Muscle of back (tissue), 11 donors: ENCODE data around the gene PLCB1. TPM values are rescaled to one million over a fixed set of nuclear protein-coding genes. Genes with fewer than 3 reads are reported as not detected.
A peak's percentile ranks its signal among the peaks of the same experiment; 100 is the strongest.

Experiments used
- DNase-seq, 3 donors: peaks; one replicate each; pipeline versions ENCODE4 v3.0.0 to v3.0.0-alpha.2; 2013
- polyA plus RNA-seq, 10 donors: library from polyadenylated mRNA; unstranded; fragments of 120-200 nt; gene quantifications; one replicate each; pipeline ENCODE4 v1.2.1, GENCODE V29; 2013; ENCODE audit not compliant: insufficient read length in 10 of 10

PLCB1 gene
- polyA plus RNA-seq, 10 donors, result 7.8 to 16.3 (median 10.9) TPM

DNA sequence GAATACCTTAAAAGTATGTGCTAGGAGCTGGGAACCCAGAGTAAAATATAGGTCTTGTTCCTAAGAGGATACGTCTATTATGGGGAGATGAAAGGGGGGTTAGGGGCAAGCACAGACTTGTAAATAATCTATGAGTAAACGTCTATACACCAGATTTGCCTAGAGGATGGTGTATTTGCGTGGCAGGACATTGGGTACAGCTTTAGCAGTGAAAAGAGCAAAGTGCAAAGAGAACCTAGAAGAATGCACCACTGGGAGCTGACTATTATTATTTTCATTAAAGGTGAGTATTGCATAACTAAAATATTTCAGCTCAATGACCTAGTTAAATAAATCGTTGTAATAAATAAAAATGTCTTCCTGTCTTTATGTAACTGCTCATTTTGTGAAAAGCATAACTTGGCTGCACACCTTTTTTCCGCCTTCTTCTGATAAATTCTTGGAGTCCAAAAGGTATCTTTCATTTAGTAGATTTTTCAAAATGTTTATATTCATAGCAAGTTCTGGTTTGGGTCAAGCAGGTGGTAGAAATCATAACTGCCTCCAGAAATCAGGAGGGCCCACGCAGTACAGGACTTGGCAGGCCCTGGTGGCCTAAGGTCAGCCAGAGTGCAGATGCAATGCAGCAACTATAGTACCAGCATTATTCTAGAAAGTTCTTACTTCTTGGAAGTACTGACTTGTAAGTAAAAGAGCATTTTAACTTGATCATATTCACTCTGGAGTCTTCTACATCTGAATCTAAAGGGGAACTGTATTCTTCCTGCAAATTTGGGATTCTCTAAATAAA, 357.2 kb downstream of the PLCB1 start:
- DNase-seq, result peak in 2 of 3 donors; percentile 13 to 24

DNA sequence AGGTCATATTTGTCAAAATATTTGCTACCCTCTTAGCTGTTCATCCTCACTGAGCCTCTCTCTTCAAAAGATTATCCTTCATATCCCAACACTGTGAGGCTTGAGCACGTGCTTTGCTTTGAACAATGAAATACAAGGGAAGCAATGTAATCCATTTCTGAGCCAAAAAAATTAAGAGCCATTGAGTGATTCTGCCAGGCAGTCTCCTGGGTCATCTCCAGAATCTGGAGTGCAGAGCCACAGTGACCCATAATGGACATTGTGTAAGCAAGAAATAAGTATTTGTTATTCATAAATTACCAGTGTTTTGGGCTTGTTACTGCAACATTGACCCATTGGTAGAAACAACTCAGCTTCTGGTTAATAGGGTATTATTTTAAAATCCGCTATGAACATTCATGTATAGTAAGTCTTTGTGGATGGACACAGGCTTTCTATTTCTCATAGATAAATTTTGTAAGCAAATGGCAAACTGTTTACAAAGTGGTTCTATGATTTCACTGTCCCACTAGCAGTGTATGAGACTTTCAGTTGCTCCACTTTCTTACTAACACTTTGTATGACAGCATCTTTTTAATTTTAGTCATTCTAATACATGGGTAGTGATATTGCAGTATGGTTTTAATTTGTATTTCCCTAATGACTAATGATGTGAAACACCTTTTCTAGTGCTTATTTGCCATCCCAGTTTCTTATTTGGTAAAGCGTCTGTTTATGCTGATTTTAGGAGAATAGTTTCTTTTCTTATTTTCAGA, 358.2 kb downstream of the PLCB1 start:
- no peak for DNase-seq

DNA sequence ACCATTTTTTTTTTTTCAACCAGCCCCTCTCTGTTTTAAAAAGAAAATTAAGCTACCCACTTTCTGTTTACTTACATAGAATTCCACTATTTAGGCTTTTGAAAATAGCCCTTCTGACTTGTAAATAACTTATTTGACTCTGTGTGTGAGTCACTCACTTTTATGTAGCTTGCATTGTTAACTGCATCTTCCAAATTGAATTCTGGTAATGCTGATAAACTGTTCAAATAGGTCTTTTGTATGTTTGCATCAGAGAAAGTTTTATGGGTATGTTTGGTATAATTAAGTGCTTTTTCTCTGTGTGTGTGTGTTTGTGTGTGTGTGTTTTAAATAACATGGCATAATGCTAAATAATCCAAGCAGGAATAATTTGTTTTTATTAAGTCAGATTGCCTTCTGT, 360.1 kb downstream of the PLCB1 start:
- no peak for DNase-seq

DNA sequence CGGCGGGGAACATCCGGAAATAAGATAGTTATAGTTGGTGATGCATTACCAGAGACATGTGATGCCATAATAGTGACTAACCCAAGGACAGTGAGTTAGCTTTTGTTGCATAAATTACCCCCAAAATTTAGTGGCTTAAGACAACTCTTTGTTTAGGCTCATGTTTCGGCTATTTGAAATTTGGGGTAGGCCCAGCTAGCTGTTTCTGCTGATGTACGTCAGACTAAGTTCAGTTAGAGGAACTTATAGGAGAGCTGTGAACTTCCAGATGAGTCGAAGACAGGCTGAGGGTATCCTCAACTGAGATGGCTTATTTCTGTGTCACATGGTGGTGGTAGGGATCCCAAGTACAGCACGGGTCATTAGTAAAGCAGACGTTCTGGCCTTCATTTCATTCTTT, 366.5 kb downstream of the PLCB1 start:
- no peak for DNase-seq

DNA sequence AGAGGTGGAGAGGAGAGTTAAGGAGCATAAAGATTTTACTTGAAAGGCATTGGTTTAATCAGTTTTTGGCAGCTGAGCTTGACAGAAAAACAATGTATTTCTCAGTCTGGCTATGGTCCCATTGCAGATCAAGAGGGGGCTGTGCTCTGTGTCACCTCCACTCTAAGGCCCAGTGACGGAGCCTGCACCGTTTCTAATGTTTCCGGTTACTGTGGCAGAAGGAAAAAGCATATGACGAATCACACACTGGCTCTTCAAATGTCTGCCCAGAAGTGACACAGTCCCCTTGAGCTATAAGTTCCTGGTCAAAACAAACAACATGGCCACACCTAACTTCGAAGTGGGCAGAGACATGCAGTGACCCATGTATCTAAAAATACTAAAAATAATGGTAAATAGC, 372.0 kb downstream of the PLCB1 start:
- no peak for DNase-seq

DNA sequence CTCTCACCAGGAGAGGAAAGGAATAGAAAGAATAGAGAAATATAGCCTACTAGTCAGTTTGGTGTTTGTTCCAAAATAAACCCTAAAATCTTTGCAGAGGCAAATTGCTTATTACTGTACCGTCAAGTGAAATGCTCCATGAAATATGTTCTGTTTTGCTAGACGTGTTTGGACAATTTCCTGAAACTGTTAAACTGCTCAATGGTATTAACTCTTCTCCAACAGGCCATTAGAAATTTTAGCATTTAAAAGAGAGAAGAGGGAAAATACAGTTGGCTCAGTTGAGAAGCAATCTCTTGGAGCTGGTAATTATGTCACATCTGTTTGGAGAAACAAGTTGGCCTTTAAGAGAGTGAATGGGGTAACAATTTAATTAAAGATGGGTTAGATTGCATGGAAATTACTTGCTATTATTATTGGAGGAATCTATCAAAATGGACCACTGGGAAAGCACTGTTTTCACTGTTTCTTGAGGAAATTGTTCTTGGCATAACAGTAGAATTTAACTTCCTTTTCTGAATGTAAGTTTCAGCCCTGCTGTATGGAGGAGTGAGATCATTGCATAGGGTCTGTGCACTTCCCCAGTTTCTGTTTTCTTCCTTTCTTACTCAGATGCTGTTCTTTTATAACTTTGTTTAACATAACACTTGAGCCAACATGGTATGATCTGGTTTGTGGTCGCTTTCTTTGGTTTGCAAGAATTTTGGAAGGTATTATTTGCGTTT, 373.6 kb downstream of the PLCB1 start:
- peak in 2 of 3 donors; percentile 9 to 39 for DNase-seq

DNA sequence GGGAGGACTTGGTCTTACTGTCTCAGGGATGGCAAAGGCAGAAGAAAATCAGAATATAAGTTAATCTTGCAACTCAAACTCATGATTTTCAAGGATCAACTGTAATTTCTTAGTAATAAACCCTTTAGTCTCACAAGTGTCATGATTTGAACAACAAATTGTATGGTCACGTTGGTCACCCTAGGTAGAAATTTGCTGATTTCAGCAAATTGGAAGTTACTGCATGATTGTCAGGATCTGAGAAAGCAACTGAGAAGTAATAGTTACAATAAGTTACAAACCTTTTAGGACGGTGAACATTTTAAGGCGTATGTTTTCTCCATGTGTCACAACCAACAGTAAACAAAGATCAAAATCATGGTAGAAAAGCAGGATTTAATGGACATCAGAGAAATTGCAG, 375.2 kb downstream of the PLCB1 start:
- no peak for DNase-seq

DNA sequence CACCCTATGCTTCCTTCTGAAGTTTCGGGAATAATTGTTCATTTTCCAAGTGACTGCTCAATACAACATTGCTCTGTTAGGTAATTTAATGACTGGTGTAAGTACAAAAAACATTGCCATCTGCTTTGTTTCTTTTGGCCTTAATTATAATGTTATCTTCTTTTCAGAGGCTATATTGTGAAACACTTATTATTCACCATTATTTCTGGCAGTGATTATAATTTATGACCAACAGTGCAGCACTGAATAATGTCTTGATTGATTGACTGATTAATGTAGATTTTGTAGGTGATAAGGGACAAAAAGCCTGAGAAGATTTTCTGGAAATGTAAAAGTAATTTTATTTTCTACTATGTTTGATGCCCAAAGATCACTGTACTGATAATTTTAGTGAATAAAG, 377.7 kb downstream of the PLCB1 start:
- DNase-seq, result no peak

DNA sequence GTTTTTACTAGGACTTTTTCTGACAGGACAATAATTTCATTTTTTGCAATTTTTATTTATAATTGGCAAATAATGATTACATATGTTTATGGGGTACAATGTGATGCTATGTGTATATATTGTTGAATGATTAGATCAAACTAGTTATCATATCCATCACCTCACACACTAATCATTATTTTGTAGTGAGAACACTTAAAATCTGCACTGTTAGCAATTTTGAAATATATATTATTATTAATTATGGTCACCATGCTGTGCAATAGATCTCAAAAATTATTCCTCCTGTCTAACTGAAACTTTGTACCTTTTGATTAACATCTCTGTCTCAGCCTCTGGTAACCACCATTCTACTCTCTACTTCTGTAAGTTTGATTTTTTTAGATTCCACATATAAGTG, 378.7 kb downstream of the PLCB1 start:
- no peak for DNase-seq

DNA sequence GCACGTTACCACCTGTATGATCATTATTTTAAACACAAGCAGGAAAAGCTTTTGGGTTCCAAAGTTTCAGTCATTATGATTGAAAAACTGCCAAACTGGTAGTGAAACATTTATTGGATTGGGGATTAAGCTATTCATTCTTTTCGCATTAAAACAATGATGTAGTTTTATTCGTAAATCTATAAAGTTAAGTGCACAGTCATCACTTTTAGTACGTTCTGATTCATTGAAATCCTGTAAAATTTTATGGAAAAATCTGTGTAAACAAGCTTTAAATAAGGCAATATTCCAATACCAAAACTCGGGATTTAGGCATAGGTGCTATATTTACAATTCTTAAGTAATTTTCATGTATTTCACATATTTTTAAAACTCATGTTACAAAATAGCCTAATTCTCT, 379.9 kb downstream of the PLCB1 start:
- DNase-seq, result no peak

DNA sequence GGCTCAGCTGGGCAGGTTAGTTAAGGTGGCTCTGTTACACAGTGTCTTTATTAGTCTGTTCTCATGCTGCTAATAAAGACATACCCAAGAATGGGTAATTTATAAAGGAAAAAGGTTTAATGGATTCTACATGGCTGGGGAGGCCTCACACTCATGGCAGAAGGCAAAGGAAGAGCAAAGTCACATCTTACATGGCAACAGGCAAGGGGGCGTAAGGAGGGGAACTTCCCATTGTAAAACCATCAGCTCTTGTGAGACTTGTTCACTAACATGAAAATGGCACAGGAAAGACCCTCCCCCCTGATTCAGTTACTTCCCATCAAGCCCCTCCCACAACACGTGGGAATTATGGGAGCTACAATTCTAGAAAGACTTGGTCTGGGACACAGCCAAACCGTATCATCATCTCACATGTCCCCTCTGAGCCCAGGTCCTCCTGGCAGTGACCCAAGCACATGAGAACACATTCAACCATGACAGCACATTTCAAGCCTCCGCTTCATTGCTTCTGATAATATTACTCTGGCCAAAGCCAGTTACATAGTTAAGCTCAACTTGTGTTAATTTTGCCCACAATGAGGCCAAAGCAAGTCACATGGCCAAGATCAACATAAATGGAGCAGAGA, 383.9 kb downstream of the PLCB1 start:
- no peak for DNase-seq

DNA sequence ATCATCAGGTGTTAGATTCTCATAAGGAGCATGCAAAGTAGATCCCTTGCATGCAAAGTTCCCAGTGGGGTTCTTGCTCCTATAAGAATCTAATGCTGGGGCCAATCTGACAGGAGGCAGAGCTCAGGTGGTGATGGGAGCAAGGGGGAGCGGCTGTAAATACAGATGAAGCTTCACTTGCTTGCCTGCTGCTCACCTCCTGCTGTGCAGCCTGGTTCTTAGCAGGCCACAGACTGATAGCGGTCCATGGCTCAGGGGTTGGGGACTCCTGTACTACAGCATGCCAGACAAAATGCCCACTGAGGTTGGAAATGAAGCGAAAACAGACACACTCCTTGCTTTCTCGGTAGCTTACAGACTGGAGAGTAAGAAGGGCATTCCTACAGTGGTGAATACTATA, 386.8 kb downstream of the PLCB1 start:
- no peak for DNase-seq

DNA sequence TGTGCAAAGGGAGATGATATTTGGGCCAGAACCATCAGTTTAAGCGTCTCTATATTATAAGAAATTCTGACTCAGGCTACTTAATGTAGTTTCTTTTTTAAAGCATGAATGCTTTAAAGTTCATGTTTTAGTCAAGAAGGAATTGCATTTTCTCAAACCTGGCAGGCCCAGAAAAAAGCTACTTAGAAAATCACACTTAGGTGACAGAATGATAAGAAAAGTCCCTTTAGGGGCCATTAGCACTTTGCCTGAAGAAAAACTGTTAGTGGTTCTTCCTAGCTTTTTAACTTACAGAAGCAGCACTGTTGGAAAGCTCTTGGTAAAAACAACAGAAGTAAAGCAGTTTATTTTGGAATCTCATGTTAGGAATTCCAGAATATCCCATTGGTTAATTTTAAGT, 387.8 kb downstream of the PLCB1 start:
- no peak for DNase-seq

DNA sequence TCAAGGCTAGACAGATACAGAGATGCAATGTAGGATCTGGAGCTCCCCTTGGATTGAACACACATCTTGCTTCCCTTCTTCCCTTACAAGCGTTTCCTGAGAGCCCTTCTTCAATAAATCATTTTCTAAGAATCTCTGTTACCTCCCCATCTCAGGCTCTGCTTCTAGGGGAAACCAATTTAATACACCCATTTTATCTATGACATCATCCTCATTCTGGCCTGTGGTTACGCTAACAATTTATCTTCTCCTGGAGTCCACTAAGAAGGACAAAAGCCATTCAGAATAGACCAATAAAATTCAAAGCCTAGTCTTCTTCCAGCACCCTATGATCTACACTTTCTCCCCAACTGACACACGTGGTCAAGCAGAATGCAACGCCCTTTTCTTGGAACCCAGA, 390.1 kb downstream of the PLCB1 start:
- no peak for DNase-seq

DNA sequence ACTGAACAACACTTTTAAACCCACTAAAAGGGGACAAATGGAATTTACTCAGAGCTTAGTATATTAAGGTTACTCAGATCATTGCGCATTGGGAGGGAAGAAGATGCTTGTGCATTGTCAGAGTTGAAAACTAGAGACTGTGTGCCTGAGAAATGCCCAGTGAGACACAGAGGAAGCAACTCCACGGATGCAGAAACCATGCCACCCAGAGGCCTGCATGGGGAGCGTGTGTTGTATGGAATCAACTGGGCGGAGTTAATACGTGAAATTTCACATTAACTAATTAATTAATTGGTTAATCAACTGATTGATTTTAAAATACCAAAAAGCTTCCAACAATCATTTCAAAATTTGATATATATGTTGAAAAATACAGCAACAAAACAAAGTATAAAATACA, 391.6 kb downstream of the PLCB1 start:
- no peak for DNase-seq

DNA sequence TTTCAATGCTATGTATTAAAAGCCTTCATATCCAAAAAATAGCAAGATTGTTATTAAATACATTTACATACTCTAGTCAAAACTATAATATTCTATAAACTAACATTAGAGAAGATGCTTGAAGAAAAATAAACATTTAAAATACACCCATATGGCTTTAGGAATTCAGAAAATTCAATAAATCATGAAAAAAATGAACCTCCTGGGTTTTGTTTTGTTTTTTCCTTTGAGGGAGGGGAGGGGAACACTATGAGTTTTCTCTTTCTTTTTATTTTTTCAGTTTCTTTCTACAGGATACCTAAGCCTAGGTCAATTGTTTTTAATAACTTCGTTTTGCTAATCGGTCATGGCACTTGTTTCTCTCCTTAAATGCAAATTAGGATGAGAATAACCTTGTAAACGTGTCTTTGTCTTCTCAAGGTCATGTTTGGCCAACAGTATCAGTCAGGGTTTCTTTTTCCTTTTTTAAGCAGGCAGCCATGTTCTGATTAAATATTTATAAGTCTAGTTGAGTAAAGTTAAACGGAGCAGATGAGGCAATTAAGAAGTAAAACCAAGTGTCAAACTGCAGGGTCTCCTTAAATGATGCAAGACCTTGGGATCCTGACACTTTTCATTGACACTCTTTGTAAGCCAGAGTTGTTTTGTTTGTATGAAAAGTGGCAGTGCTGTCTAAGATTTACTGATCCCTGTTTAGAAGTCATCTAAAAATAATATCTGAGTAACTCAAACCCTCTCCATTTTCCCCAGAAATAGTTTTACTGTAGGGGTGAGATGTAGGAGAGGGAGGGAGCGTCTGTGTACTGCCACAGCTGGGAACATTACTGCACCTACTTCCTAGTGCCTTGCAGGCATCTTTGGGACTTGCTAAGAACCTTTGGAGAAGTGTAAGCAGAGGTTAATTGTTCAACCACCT, 392.3 kb downstream of the PLCB1 start:
- no peak for DNase-seq

DNA sequence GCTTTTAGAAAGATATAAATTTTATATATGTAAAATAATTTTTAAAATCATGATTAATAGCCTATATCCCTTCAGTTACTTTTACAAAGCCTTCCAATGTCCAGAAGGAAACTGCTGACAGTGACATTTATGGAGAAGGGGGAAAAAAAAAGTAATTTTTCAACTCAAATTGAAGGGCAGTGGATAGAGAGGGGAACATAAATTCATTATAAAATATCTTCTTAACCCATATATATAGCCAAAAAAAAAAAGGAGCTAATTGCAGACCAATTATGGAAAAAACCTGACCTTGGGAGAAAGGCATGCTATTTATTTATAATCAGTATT, 392.9 kb downstream of the PLCB1 start:
- no peak for DNase-seq

DNA sequence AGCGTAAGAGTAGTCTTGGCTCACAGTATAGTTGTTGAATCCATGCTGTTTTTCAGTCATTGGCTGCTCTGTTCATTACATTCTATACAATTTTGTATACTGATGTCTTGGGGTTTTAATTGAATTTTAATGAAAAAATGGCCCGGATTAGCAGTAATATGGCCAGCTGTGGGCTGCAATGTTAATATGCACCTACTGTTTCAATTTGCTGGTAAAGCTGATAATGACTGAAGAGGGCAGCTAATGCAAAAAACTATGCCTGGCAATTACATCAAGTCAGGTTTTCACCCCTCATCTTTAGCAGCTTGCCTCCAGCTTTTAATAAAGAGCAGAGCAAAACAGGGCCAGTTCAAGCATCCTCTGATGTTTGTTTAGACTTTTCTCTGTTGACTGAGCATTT, 394.5 kb downstream of the PLCB1 start:
- DNase-seq, result no peak

DNA sequence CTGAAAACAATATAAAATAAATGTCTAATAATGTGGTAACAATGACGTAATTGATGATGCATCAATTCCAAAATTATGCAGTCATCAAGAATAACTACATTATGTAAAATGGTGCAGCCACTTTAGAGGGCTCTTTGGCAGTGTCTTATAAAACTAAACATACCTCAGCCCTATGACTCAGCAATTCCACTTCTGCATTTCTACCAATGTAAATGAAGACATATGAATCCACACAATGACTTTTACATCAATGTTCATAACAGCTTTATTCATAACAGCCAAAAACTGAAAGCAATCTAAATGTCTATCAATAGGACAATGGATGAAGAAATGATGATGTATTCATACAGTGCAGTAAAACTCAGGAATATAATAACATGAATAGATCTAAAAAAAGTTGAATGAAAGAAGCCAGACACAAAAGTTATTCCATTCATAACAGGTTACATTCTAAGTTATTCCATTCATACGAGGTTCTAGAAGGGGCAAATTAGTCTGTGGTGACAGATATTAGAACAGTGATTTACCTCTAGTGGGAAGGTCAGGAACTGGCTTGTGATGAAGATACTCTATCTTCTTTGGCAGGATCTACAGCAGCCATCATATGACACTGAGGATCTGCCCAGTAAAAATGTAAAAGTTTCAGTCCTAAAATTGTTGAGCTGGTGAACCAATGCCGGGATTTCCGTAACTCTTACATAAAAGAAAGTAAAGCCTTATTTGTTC, 396.1 kb downstream of the PLCB1 start:
- peak in 1 of 3 donors; percentile 72 for DNase-seq

DNA sequence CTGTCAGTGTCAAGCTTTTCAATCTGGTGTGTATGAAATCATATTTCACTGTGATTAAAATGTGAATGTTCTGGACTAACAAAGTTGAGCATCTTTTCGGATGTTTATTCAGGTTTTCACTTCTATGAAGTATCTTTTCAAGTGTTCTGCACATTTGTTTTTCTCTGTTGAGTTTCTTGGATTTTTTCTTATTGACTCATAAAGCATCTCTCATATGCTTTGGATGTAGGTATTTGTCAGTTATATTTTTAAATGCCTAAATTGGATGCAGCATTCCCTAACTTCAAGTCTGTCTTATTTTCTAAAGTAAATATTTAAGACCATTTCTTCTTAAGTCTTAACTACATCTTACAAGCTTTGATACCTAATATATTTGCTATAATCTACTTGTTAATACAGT, 398.0 kb downstream of the PLCB1 start:
- no peak for DNase-seq

DNA sequence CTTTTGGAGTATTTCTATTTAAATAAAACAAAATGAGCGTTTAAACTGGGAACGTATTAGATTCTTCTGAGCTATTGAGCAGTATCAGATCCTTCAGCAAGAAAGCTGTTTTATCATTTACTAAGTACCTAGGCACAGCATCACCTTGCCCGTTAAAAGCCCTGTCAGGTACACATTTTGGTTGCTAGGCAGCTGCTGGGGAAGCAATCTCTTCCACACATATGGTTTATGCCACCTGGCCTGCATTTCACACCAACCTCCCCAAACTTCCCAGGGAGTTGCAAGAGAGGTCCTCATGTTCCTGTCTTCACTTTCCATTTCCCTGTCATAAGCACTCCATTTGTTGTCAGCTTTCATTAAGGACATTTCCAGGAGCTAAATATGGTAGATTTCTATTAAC, 400.1 kb downstream of the PLCB1 start:
- DNase-seq, result no peak
